Fibroblast of skin of right biceps (primary cell): ENCODE data around the gene PKN2.

Experiments used
- DNase-seq: peaks from one replicate; pipeline ENCODE4 v3.0.0-alpha.2; 2013

PKN2 gene

DNA sequence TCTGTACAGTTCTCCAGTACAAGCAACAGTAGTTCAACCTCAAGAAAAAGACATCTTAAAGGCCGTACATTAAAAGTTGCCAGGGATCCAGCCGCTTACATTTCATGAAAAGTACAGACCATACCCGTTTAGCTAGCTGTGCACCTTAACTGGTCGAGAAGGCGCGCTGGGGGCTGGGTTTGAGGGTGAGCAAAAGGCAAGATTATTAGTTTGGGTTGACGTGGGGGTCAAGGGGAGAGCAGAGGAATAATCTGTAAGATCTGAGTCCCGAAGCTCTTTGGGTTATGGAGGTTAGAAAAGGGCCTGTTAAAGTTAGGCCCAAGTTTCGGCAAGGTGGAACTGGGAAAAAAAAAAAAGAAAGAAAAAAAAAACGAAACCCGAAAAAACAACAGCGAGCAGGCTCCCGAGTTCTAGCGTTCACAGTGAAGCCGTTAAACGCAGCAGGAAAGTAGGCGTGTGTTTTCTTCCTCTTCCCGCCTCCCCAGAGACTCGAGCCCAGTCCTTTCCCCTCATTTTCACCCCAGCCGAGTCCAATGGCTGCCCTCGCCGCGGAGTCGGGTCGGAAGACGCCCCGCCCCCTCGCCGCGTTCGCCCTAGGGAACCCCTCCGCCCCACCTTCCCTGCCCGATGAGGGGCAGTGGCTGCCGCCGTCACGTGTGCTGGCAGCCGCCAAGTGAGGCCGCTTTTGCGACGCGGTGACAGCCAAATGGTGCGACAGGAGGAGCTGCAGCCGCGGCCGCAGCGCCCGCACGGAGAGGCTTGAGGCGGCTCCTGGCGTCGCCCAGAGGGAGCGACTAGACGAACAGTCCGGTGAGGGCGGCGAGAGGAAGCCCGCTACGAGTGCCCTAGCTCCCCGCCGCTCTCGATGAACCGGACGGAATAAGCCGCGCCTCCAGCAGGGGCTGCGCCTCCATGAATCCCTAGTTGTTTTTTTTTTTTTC is at the start of gene PKN2:
Gene PKN2 (plus strand): TSS at position 733 of the 941 bp plus-strand sequence. CDS start 308 bp downstream, outside the sequence.
- DNase-seq: peak; percentile 99

DNA sequence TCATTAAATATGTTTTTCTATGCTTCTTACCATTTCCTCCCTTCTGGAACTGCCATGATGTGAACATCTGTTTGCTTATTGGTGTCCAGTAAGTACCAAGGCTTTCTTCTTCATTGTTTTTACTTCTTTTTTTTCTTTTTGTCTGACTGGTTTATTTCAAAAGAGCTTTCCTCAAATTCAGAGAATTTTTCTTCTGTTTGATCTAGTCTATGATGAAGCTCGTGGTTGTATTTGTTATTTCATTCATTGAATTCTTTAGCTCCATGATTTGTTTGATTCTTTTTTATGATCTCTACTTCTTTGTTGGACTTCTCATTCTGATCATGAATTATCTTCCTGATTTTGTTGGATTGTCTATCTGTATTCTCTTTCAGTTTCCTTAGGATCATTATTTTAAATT is 49.5 kb upstream of the PKN2 start:
- no peak for DNase-seq

DNA sequence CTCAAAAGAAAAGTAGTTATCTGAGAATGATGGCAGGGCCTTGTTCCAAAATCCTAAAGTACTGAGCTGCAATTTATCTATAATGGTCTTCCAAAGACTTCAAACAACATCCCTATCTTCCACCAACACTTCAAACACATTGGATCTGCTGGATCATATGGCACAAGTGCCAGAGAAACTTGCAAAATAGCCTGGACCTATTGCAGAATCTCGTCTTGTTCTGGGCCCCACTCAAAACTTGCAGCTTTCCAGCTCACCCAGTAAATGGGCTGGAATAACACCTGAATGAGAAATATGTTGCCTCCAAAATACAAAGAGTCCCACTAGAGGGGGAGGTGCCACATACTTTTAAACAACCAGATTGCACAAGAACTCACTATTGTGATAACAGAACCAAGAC is 44.0 kb upstream of the PKN2 start:
- no peak for DNase-seq

DNA sequence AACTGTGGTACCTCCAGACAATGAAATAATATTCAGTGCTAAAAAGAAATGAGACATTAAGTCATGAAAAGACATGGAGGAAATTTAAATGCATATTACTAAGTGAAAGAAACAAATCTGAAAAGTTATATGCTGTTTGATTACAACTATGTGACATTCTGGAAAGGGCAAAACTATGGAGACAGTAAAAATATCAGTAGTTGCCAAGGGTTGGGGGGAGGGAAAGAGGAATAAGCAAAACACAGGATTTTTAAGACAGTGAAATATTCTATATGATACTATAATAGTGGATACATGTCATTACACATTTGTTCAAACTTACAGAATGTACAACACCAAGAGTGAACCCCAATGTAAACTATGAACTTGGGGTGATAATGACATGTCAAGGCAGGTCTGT is 38.2 kb upstream of the PKN2 start:
- DNase-seq: no peak

DNA sequence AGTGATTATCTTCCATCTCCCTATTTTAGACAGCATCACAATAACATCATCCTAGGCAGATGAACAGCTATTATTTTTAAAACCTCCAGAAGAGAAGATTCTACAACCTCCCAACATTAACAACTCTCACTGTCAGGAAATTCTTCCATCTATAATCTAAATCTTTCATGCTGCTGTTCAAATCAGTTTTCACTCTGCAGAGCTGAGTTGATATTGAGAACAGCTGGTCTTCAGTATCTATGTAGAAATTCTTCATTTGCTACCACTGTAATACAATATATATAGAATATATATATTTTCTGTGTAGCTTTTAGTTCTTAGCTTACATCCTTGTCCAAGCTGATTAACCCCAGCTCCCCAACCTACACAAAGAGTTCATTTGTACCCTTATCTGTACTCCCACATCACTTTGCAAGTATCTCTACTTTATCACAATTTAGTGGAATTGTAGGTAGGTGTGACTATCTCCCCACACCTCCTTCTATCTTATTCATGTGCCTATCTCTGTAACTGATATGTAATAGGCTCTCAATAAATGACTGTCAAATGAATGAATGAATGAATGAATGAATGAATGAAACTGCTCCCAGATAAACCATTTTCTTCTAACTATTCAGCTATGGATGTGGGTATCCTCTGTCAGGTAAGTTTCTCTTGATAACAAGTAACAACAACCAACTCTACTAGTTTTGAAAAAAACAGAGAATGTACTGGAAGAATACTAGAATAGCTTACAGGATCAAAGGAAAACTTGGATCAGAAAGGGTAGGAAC is 37.4 kb upstream of the PKN2 start:
- DNase-seq: no peak

DNA sequence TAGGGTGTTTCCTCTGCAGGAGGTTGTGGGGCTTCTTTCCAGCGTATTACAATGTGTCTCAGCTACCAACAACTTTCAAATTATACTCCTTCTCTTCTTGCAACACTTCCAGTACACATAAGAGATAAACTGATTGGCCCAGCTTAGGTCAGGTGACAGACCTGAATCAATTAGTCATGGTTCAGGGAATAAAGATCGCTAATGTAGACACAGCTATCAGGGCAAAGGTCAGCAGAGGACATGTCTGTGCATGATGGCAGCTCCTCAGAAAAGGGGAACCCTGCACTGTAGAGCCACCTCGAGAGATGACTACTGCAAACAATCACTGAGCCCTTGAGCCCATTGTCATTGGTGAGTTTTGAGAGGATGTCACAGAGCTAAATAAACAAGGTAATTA is 36.8 kb upstream of the PKN2 start:
- no peak for DNase-seq

DNA sequence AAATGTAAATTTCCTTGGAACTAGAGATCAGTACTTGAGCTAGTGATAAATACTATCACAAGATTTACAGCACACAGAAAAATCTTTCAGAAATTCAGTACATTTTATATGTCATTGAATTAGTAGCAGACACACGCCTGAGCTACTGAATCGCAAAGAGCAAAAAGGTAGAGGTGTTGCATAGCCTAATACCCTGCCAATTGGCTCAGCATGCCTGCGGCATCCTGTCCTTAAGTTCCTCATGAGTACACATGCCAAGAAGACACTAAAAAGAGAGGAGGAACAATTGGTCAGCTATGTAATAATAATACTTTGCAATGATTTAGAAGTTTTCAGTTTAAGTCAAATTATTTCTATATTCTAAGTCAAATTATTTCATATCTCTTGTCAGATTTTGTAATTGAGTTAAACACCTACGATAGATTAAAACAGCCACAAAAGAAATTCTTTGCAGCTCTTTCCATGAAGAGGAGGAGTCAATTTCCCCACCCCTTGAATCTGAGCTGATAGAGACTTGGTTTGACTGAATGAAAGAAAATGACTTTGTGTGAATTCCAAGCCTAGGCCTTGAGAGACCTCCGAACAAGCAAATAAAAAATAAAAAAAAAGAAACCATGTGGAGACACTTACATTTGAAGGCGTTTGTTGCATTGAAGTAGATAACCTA is 36.2 kb upstream of the PKN2 start:
- DNase-seq: no peak

DNA sequence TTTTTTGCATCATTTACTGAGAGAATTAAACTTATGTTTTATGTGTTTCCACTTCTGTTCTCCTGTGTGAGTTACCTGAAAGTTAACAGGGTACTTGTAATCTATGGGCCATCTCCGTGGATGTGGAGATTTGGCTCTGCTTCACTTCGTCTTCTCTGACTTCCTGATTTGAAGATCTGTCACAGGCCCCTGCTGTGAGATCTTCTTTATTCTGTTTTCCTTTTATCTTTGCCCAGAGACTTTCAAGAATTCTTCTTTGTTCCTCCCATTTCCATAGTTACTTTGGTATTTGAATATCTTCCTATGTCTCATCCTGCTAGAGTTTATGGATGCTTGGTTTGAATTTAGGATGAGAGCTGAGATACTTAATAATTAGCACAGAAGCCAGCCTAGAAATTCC is 35.4 kb upstream of the PKN2 start:
- no peak for DNase-seq

DNA sequence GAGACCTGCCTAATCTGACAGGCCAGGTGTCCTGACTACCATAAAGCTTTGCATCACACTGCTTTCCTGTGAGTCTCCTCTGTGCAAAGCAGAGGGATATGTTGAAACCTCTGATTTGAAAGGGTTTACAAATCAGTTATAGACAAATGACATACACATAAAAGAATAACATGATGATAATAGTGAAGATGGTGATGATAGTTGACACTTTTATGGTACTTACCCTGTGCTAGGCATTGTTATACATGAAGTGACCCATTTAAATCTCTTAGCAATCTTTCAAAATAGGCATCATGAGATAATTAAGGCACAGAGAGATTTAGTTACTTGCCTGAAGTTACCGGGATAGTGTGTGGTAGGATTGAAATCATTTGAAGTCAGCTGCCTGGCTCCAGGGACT is 34.1 kb upstream of the PKN2 start:
- DNase-seq: no peak

DNA sequence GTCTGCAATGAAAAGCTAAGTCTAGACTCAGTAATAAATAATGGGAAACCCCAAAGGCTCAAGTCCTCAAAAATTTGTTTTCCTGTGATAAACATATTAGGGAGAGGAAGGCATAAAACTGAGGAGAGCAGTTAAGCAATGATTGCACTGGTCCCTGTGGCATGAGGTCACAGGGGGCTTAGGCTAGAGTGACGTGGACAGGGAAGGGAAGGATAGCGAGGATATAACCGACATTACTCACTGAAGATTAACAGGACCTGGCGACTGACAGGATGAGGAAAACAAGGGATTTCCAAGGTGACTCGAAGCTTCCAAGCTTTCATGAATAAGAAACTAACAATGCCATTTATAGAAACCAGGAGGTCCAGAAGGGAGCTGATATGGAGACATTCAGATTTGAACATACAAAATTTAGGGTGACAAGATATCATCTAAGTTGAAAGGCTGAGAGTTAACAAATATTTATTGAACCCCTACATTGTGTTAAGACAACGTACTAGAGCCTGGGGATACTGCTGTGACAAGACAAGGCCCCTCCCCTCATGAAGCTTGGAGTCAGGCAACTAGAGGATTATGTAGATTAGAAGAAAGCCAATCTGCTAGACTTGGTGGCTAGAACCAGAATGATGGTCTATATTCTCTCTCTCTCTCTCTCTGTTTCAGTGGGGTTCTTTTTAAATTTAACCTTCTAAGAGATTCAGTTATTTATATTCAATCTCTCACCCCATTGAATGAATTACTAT is 33.2 kb upstream of the PKN2 start:
- DNase-seq: peak; percentile 45

DNA sequence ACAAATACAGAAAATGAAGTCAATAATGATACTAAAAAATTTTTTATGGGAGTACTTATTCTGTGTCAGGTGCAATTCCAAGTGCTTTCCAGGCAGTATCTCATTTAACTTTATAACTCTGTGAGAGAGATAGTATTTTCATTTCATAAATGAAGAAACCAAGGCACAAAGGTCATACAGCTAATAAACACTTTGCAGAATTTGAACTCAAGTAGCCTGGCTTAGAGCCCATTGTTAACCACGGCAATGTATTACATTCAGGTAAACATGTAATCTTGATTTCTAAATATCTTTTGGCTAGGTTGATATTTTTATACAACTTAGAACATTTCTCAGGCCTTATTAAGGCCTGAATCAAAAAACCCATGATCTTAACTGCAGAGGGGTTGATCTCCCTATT is 28.9 kb upstream of the PKN2 start:
- no peak for DNase-seq

DNA sequence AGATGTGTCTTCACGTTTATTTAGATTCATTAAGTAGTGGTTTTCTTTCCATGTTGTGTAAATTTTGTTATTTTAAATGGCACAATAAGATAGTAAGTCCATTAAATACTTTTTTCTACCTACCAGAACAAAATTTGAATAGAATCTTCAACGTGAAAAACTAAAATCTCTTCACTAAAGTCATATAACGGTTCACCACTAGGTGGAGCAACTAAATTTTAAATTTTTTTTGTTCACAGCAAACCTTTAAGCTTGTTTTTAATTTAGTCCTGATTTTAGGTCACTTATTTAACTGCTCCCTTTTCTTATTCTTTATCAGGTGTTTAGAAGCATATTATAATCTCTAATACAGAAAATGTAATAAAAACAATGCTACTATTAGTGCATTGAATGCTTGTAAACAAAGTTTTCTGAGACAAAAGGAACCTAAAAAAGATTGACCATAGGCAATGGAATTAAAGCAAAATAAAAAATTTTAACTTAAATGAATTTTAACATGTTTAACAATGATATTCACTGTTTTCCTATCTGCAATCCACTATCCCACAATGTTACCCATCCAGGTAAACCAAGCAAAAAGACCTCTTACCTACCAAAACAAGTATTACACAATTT is 28.3 kb upstream of the PKN2 start:
- DNase-seq: peak; percentile 31

DNA sequence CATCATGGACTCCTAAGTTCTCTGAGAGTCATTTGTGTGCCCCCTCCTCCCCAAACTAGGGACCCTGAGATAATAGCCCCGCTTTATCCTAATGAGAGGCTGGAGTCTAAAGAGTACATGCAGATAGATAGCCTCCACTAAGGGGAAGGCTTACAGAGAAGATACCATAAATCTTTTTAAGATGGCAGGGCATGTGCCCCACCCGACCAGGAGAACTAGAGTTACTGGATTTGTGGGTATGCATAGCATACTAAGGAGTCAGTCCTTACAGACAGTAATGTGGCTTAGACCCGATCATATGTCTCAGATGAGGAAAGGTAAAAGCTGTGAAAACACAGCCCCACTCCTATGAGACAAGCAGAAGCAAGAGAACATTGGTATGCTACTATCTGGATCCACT is 25.7 kb upstream of the PKN2 start:
- DNase-seq: no peak

DNA sequence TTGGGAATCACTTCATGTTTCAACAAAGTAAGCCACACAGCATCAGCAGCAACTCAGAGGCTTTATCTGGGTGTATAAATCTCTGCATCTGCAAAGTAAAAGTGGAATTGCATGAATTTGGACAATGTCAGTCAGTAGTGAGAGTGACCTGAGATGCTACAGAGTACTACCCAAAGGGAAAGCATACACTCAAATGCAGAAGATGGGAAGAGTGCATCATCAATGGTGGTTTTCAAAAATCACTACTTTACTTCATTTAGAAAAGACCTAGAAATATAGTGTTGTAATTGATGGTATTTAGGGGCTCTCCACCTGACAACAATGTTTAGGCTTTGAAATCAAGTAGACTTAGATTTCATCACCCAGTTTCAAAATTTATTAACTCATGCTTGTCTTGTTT is 24.5 kb upstream of the PKN2 start:
- DNase-seq: no peak

DNA sequence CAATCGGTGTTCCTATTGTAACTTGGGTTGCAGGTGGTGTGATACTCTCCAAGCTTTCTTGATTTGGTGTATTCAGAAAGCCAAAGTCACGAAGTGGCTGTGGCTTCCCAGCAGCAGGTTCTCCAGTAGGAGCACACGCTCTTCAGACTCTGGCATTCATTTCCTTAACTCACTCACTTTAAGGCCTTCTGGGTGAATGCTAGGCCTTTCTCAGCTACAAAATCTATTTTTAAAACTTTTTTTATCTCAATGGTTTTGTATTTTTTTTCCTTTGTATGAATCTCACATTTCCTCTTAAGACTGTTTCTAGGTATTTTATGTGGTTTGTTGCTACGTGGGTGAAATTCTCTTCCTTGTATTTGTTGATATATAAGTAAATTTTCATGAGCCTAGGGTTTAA is 22.9 kb upstream of the PKN2 start:
- no peak for DNase-seq

DNA sequence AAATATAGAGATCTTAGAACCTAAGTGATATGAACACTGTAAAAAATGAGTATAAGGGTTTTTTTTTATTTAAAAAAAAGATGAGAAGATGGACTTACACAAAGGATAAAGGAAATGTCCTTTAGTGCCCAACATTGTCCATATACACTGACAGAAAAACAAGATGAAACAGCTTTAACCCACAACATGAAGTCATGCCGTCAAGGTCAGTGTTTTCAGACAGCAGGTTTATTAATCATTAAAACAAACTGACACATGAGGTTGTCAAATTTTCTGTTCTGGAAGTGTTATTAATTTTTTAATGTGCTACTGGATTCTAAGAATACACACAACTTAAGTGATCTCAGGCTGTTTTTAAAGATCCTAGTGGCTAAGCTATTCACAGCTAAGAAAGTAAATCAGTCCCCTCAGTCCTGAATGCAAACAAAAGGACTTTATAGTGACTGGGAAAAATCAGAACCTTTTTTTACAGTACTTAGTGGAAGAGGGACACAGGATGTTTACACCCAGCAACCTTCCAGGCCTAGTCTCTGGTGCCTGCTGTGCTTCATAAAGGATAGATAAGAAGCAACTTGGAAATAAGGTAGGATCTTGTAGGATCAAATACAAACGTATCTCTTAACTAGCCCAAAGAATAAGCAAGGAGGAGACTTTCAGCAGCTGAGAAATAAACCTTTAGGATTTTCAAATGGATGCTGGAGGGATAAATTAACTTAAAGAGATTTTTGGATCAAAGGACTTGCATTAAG is 21.9 kb upstream of the PKN2 start:
- DNase-seq: no peak

DNA sequence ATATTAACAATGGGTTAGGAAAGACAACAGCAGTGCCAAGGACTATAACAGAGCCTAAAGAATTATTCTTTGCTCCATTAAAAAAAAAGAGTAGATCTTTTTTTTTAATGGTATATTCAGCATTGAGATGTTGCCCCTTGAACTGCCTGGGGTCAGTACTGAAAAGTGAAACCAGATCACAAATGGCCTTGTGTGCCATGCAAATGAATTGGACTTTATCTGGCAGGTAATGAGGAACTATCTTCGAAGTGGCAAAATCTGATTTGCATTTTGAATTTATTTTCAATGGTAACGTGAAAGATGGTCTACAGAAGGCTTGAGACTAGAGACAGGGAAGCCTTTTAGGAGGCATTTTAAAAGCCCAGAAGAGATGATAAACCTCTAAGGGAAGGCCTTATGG is 21.4 kb upstream of the PKN2 start:
- DNase-seq: no peak

DNA sequence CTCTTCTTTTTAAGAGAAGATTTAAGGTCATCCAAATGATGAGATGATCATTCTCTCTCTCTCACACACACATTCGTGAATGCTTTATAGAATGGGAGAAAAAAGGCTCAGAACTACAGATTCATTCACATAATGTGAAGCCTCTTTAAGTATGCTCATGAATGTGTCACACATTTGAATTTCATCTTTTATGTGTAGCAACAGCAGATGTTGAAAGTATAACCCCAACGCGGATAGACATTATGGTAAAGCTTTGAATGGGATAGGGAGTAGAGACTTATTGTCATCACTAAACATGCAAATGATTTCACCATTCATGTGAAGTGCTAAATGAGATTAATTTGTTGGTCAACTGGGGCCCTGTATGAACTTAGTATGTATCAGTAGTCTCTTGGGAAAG is 15.7 kb upstream of the PKN2 start:
- no peak for DNase-seq

DNA sequence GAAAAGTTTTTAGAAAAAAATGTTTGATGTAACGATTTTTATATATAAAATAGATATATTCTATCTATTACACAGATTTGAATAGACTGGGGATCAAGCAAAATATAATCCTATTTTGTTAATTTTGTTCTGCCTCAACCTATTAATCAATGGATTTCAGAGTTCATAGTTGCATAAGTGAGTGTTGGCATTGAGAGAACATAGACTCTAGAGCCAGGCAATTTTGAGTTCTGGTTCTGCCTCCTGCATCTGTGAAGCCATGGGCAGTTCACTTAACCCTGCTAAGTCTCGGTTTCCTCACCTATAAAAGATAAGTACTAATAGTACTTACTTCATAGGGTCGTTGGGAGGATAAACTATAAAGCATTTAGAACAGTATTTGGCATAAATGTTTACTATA is 13.6 kb upstream of the PKN2 start:
- no peak for DNase-seq

DNA sequence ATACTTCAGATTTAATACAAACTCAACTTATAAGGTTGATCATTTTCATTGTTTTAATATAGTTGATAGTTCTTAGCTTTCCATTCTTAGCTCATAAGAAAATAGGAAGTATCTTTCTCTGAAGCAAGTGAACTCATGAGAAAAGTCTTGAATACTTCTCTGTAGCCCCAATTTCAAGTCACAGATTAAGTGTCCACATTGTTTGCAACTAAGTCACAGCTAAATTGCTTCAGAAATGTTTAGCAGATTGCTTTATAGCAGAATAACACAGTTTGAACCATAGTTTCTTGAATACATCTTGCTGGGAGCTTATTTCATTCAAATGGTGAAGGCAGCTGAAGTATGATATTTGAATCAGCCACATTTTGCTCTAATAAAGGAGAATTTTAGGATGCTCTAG is 10.6 kb upstream of the PKN2 start:
- DNase-seq: no peak

DNA sequence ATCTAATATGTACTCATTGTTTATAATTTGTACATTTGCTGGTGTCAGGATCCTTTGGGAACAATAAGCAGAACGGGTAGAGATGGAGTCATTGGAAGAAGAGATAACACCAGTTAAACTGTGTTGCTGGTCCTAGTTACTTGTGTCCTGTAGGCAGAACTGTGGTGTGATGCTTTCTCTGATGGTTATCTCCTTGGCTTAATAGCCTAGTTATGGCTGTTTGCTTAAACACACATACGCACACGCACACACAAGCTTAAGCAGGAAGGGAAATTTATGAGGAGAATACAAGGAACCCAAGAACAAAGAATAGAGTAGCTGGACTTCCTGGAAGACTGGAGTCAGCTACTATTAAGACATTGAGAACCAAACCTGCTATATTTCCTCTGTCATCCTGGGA is 5.7 kb upstream of the PKN2 start:
- DNase-seq: no peak

DNA sequence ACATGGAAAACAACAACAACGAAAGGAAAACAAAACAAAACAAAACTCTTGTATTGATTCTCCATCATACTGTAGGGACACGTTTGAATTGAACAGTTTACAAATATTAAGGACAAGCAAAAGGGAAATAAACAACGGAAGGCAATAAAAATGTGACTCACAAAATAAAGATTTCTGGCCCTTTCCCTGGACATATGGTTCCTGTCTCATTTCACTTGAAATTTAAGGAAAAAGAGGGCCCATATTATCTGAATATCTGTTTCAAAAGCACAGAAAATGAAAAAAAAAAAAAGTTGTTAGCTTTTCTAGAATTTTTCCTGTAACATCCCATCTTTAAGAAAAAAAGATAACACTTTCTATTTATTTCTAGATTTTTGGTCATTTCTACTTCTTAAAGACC is 3.6 kb upstream of the PKN2 start:
- DNase-seq: no peak
